Panc1 (cell line): Measurements from ENCODE around the gene TAF11L8.

Experiments
- CTCF ChIP-seq: fragments of 450-650 bp; IDR thresholded peaks from 2 replicates; pipeline ENCODE4 v1.5.1; 2017; ENCODE audit warnings: mild to moderate bottlenecking
- POLR2AphosphoS5 ChIP-seq: IDR thresholded peaks from 2 replicates; pipeline ENCODE4 v1.6.1; 2012; ENCODE audit warnings: mild to moderate bottlenecking, low read depth, low read length, moderate library complexity
- SIN3A ChIP-seq: IDR thresholded peaks from 2 replicates; pipeline ENCODE4 v1.6.1; 2012; ENCODE audit warnings: low read depth, mild to moderate bottlenecking, low read length, moderate library complexity, borderline replicate concordance; ENCODE audit not compliant: insufficient read depth
- TCF7L2 ChIP-seq: IDR thresholded peaks from 2 replicates; pipeline ENCODE4 v1.6.1; 2011; ENCODE audit warnings: mild to moderate bottlenecking, low read depth, low read length, inconsistent platforms
- TF ChIP-seq, protein P1 (sequence below), 2 experiments: IDR thresholded peaks; 2 replicates each; pipeline ENCODE4 v1.6.1; 2011 to 2012; ENCODE audit warnings: low read depth in 2 of 2, control low read depth in 1 of 2, low read length in 1 of 2, mild to moderate bottlenecking in 1 of 2, moderate library complexity in 1 of 2; ENCODE audit not compliant: insufficient read depth in 1 of 2

- TF ChIP-seq CTCF (no peak), TCF7L2 (no peak), SIN3A (no peak), POLR2AphosphoS5 (no peak)
- TF ChIP-seq, protein P1, sequence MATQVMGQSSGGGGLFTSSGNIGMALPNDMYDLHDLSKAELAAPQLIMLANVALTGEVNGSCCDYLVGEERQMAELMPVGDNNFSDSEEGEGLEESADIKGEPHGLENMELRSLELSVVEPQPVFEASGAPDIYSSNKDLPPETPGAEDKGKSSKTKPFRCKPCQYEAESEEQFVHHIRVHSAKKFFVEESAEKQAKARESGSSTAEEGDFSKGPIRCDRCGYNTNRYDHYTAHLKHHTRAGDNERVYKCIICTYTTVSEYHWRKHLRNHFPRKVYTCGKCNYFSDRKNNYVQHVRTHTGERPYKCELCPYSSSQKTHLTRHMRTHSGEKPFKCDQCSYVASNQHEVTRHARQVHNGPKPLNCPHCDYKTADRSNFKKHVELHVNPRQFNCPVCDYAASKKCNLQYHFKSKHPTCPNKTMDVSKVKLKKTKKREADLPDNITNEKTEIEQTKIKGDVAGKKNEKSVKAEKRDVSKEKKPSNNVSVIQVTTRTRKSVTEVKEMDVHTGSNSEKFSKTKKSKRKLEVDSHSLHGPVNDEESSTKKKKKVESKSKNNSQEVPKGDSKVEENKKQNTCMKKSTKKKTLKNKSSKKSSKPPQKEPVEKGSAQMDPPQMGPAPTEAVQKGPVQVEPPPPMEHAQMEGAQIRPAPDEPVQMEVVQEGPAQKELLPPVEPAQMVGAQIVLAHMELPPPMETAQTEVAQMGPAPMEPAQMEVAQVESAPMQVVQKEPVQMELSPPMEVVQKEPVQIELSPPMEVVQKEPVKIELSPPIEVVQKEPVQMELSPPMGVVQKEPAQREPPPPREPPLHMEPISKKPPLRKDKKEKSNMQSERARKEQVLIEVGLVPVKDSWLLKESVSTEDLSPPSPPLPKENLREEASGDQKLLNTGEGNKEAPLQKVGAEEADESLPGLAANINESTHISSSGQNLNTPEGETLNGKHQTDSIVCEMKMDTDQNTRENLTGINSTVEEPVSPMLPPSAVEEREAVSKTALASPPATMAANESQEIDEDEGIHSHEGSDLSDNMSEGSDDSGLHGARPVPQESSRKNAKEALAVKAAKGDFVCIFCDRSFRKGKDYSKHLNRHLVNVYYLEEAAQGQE (IDR thresholded peaks at IDR 0.05; ENCODE audit: insufficient read depth in 1 of 2, low read depth in 2 of 2, low read length in 1 of 2) = no peak
Measured at GRCh38 chr5:17614872-17615605, 24.3 kb upstream of the TAF11L8 start.
